Choroid plexus epithelial cell (primary cell): Measurements from ENCODE around the gene SLC44A4.
"Not testable (repeated sequence)": the region's sequence is repeated elsewhere in the genome, so short reads cannot be mapped to it uniquely, and the experiment has no call there.

Source experiments
- DNase-seq: peaks from one replicate; pipeline ENCODE4 v3.0.0-alpha.2; 2010; ENCODE audit warnings: low read depth
- H3K4me3 ChIP-seq: 2 replicates; pipeline ENCODE4 v1.5.1; 2011; ENCODE audit warnings: low read depth, mild to moderate bottlenecking, control low read depth, low read length, moderate library complexity
- CTCF ChIP-seq: conservative IDR thresholded peaks from 2 replicates; pipeline ENCODE4 v1.5.1; 2011; ENCODE audit warnings: low read depth, mild to moderate bottlenecking, control low read depth, inconsistent platforms, low read length, moderate library complexity

Gene SLC44A4

GRCh38 chr6:31842053-31842452 is 36.7 kb downstream of the SLC44A4 start:
- TF ChIP-seq CTCF: no peak
- DNase-seq: no peak
- no peak overlapping the region for H3K4me3 ChIP-seq

GRCh38 chr6:31839779-31840126 is 39.0 kb downstream of the SLC44A4 start:
- H3K4me3 ChIP-seq, DNase-seq: not testable (repeated sequence)

GRCh38 chr6:31838968-31839367 is 39.8 kb downstream of the SLC44A4 start:
- H3K4me3 ChIP-seq: no peak overlapping the region
- no peak for TF ChIP-seq CTCF
- no peak for DNase-seq

- not testable (repeated sequence) for DNase-seq
- H3K4me3 ChIP-seq: peak overlapping the region; percentile 97
These were observed 40.7 kb downstream of the SLC44A4 start for GRCh38 chr6:31838114-31838553.

GRCh38 chr6:31837369-31838113 is 41.3 kb downstream of the SLC44A4 start:
- TF ChIP-seq CTCF: no peak
- H3K4me3 ChIP-seq: peak overlapping the region; percentile 97
- DNase-seq: no peak

GRCh38 chr6:31836474-31837368 is 42.1 kb downstream of the SLC44A4 start:
- peak overlapping the region; percentile 97 for H3K4me3 ChIP-seq
- peak; percentile 42 for TF ChIP-seq CTCF
- DNase-seq: peak; percentile 69

GRCh38 chr6:31836047-31836473 is 42.7 kb downstream of the SLC44A4 start:
- peak; percentile 23 for DNase-seq
- no peak for TF ChIP-seq CTCF
- H3K4me3 ChIP-seq: peak overlapping the region; percentile 97
